Measurements from ENCODE around the gene IMP4. TPM values are rescaled to one million over a fixed set of nuclear protein-coding genes. Genes with fewer than 3 reads are reported as not detected.

IMP4 gene
- total RNA-seq, 4 donors from 2014 or later, result 72.6 to 207 (median 93.3) TPM

DNA sequence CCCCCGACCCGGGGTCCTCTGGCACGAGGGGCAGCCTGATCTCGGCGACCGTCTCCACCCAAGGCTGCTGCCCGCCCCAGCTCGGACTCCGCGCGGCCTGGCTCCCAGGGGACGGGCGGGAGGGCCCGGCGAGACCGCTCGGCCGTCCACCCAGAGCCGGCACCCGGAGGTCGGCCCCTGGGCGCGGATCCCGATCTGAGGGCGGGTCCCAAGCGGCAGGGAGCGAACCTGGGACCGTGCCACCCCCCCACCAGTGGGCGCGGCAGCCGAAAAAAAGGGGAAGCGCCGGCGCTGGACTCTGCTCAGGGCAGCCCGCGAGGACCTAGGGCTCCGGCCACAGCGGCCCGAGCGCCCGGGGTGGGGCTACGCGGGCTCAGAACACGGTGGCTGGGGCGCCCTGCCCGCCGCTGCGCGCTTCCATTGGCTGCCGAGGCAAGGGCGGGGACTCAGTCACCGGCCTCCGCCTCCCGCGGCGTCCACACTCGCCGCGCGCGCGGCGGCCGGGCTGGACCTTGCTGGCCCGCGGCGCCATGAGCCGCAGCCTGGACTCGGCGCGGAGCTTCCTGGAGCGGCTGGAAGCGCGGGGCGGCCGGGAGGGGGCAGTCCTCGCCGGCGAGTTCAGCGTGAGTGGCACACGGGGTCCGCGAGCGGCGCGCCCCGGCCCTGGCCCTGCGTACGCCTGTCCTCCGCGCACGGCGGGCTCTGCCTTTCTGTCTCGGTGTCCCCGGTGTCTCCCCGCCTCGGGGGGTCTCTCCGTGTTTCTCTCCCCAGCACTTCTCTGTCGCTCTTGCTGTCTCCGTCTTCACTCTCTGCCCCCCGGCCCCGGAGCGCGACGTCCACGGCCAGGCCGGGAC, 13.1 kb downstream of the IMP4 start, which contains the start of gene PTPN18:
Gene PTPN18 (plus strand): TSS at position 479 of the 854 bp plus-strand sequence. CDS start 52 bp downstream, at position 531.
- Histone ChIP-seq H3K4me3 (peak within 1 kb of the TSS; percentile 54 to 93 (median 72)), H3K27ac (peak within 1 kb of the TSS; percentile 44 to 84 (median 76)), H3K36me3 (peaks cover 0 to 9% (median 0%) of the 10 kb centered on the region in 3 donors), H3K4me1 (peaks cover 0 to 29% (median 8%) of the 10 kb centered on the region in 4 donors), H3K9me3 (no peaks in the 10 kb centered on the region), H3K27me3 (no peaks in the 10 kb centered on the region)
- peak; percentile 72 to 84 for DNase-seq (ENCODE audit: low spot score in 2 of 2)
- peak; percentile 58 to 82 for TF ChIP-seq POLR2A (IDR thresholded peaks at IDR 0.05)
- peak; percentile 47 to 85 (median 61) for TF ChIP-seq CTCF (IDR thresholded peaks at IDR 0.05)
- peak in 1 of 2 donors; percentile 54 for TF ChIP-seq EP300 (IDR thresholded peaks at IDR 0.05)
- WGBS, 2 donors, result 0% methylated on average over 27 to 69 of the region's 107 CpGs

DNA sequence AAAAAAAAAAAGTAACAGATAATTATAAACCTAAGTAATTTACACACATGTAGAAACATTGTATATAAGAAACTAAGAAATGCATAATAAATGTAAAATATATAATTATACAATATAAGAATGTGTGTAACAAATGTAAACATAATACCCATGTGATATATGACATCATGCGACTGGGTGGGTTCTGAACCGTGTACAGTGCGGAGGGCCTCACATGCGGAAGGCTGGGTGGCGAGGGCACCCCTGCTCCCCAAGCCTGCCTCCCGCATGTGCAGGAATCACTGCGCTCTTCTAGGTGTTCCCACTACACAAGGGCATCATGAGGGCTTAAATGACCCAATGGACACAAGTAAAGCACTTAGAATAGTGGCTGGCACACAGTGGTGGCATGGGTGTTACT, 15.2 kb downstream of the IMP4 start:
- no peak for TF ChIP-seq POLR2A (IDR thresholded peaks at IDR 0.05)
- Histone ChIP-seq H3K27ac (no peak overlapping the region), H3K4me3 (no peak overlapping the region), H3K9me3 (no peaks in the 10 kb centered on the region), H3K4me1 (peaks cover 0 to 29% (median 8%) of the 10 kb centered on the region in 4 donors), H3K36me3 (peaks cover 0 to 9% (median 0%) of the 10 kb centered on the region in 3 donors), H3K27me3 (no peaks in the 10 kb centered on the region)
- WGBS, 2 donors, result 92 to 94% methylated on average over 7 of the region's 7 CpGs
- DNase-seq (ENCODE audit: low spot score in 2 of 2), result no peak

GRCh38 chr2:130358420-130359350, 16.0 kb downstream of the IMP4 start:
- TF ChIP-seq CTCF (IDR thresholded peaks at IDR 0.05), result no peak
- 92 to 94% methylated on average over 32 of the region's 33 CpGs for WGBS, 2 donors
- Histone ChIP-seq H3K4me1 (peaks cover 0 to 28% (median 8%) of the 10 kb centered on the region in 4 donors), H3K36me3 (peaks cover 0 to 9% (median 0%) of the 10 kb centered on the region in 3 donors), H3K9me3 (no peaks in the 10 kb centered on the region), H3K27me3 (no peaks in the 10 kb centered on the region), H3K27ac (no peak overlapping the region), H3K4me3 (no peak overlapping the region)
- DNase-seq (ENCODE audit: low spot score in 2 of 2), result no peak

DNA sequence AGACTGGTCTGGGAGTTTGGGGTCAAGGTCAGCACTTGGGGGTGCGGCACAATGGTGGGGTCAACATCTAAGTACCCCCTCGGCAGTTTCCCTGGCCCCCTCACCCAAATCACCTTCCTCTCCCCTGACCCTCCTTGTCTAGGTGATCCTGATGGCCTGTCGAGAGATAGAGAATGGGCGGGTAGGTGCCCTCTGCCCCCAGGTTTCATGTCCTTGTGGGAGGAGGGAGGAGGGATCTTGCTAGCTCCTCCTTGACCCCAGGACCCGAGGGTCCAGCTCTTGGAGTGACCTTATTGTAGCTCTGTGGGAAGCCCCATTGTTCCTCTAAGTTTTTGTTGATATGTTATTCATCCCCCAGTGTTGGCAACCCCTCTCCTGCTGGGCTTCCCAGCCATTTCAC, 16.8 kb downstream of the IMP4 start:
- no peak for TF ChIP-seq CTCF (IDR thresholded peaks at IDR 0.05)
- no peak for TF ChIP-seq POLR2A (IDR thresholded peaks at IDR 0.05)
- no peak for TF ChIP-seq EP300 (IDR thresholded peaks at IDR 0.05)
- WGBS, 2 donors, result 80 to 85% methylated on average over 5 of the region's 5 CpGs

GRCh38 chr2:130363479-130363878, 20.8 kb downstream of the IMP4 start:
- no peak for DNase-seq (ENCODE audit: low spot score in 2 of 2)
- Histone ChIP-seq H3K27me3 (no peaks in the 10 kb centered on the region), H3K27ac (no peak overlapping the region), H3K36me3 (peaks cover 0 to 7% (median 0%) of the 10 kb centered on the region in 3 donors), H3K4me1 (no peaks in the 10 kb centered on the region), H3K9me3 (no peaks in the 10 kb centered on the region), H3K4me3 (no peak overlapping the region)
- no peak for TF ChIP-seq CTCF (IDR thresholded peaks at IDR 0.05)
- no peak for TF ChIP-seq POLR2A (IDR thresholded peaks at IDR 0.05)
- TF ChIP-seq EP300 (IDR thresholded peaks at IDR 0.05), result no peak

More for the DNA sequence above, 16.8 kb downstream of the IMP4 start:
- DNase-seq (ENCODE audit: low spot score in 2 of 2), result no peak
- no peak overlapping the region for H3K4me3 ChIP-seq
- H3K4me1 ChIP-seq, result peaks cover 0 to 20% (median 5%) of the 10 kb centered on the region in 4 donors
- H3K27ac ChIP-seq, result no peak overlapping the region
- peaks cover 0 to 9% (median 0%) of the 10 kb centered on the region in 3 donors for H3K36me3 ChIP-seq
- no peaks in the 10 kb centered on the region for H3K27me3 ChIP-seq
- H3K9me3 ChIP-seq, result no peaks in the 10 kb centered on the region

Measured in tibial nerve (tissue), 4 donors.